ENCODE results near the gene CC2D2B. TPM values are rescaled to one million over a fixed set of nuclear protein-coding genes. Genes with fewer than 3 reads are reported as not detected.
A peak's percentile ranks its signal among the peaks of the same experiment; 100 is the strongest.
"Not testable (repeated sequence)": the region's sequence is repeated elsewhere in the genome, so short reads cannot be mapped to it uniquely, and the experiment has no call there.

Gene CC2D2B
- total RNA-seq, 1 donor from 2014 or later = not detected

DNA sequence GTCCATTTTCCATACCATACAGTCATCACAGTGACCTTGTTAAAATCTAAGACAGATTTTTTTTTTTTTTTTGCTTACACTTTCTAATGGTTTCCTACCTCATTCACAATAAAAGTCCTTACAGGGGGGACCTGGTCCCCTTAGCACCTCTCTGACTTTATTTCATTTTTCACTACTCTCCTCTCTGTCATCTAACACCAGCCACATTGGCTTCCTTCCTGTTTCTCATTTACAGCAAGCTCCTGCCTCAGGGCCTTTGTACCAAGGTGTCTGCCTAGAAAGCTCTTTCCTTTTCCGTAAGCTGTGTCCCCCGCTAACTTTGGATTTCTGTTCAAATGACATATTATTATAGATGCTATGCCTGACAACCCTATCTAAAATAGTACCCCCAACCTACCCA, 27.7 kb downstream of the CC2D2B start:
- Mint-ChIP-seq H3K27ac (no peak overlapping the region), H3K9me3 (peaks cover 11% of the 10 kb centered on the region), H3K4me3 (no peak overlapping the region), H3K27me3 (peaks cover 18% of the 10 kb centered on the region), H3K36me3 (ENCODE audit: low read depth) (peaks cover 3% of the 10 kb centered on the region), H3K4me1 (peaks cover 4% of the 10 kb centered on the region)
- DNase-seq = no peak
- intact Hi-C loops (cut with micrococcal nuclease) = no loop called here

DNA sequence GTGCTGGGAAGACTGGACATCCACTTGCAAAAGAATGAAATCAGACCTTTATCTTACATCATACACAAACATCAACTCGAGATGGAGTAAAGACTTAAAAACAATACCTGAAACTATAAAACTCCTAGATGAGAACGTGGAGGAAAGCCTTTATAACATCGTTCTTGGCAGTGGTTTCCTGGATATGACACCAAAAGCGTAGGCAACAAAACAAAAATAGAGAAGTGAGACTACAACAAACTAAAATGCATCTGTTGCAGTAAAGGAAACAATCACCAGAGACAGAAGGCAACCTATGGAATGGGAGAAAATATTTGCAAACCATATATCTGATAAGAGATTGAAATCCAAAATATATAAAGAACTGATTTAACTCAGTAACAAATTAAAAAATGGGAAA, 33.3 kb downstream of the CC2D2B start:
- Mint-ChIP-seq H3K27ac (no peak overlapping the region), H3K36me3 (ENCODE audit: low read depth) (peaks cover 1% of the 10 kb centered on the region), H3K4me1 (no peaks in the 10 kb centered on the region), H3K27me3 (peaks cover 4% of the 10 kb centered on the region), H3K4me3 (no peak overlapping the region), H3K9me3 (peaks cover 11% of the 10 kb centered on the region)
- intact Hi-C loops (cut with micrococcal nuclease) = no loop called here
- DNase-seq = no peak

- peak; percentile 58 for DNase-seq
- Mint-ChIP-seq H3K4me1 (peaks cover 11% of the 10 kb centered on the region), H3K9me3 (peaks cover 3% of the 10 kb centered on the region), H3K4me3 (peak overlapping the region; percentile 47), H3K36me3 (ENCODE audit: low read depth) (peaks cover 4% of the 10 kb centered on the region), H3K27me3 (peaks cover 8% of the 10 kb centered on the region), H3K27ac (peak overlapping the region; percentile 63)
- intact Hi-C loops (cut with micrococcal nuclease) = no loop called here
Observed at GRCh38 chr10:95963202-95963990, 55.6 kb downstream of the CC2D2B start.

DNA sequence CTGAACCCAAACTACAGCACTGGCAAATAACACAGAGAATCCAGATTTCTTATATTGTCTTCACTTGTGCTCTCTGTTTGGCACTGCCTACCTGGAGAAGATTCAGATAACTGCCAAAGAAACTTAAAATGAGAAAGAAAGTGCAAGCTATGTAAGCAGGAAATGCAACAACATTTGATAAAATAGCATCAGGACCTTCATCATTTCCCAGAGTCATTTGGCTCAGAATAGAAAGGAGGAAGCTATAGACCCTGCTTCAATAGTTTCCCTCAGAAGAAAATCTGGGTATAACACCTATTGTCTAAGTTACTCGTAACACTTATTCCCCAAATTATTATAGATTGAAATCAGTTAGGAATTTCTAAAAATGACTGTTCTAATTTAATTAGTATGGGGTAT, 56.2 kb downstream of the CC2D2B start:
- H3K9me3 Mint-ChIP-seq = no peaks in the 10 kb centered on the region
- H3K27ac Mint-ChIP-seq = peak overlapping the region; percentile 63
- peaks cover 11% of the 10 kb centered on the region for H3K4me1 Mint-ChIP-seq
- no peak for DNase-seq
- intact Hi-C loops (cut with micrococcal nuclease) = no loop called here
- peaks cover 8% of the 10 kb centered on the region for H3K27me3 Mint-ChIP-seq
- H3K4me3 Mint-ChIP-seq = peak overlapping the region; percentile 47
- peaks cover 2% of the 10 kb centered on the region for H3K36me3 Mint-ChIP-seq (ENCODE audit: low read depth)

DNA sequence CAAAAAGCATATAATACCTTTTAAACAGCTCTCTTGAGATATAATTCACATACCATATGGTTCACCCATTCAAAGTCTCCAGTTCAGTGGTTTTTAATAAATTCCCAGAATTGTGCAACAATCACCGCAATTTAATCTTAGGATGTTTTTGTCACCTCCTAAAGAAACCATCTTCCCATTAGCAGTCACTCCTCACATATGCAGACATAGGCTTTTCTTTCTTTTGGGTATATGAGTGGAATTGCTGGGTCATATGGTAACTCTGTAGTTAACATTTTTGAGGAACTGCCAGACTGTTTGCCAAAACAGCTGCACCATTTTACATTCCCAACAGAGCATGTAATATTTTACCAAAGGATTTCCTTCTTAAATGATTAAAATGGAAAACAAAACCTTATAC, 57.0 kb downstream of the CC2D2B start:
- H3K4me3 Mint-ChIP-seq = no peak overlapping the region
- peaks cover 11% of the 10 kb centered on the region for H3K4me1 Mint-ChIP-seq
- peaks cover 10% of the 10 kb centered on the region for H3K27me3 Mint-ChIP-seq
- intact Hi-C loops (cut with micrococcal nuclease) = no loop called here
- peaks cover 2% of the 10 kb centered on the region for H3K36me3 Mint-ChIP-seq (ENCODE audit: low read depth)
- H3K9me3 Mint-ChIP-seq = no peaks in the 10 kb centered on the region
- no peak for DNase-seq
- H3K27ac Mint-ChIP-seq = no peak overlapping the region

GRCh38 chr10:95976362-95977229, 68.8 kb downstream of the CC2D2B start:
- H3K36me3 Mint-ChIP-seq (ENCODE audit: low read depth) = no peaks in the 10 kb centered on the region
- intact Hi-C loops (cut with micrococcal nuclease) = no loop called here
- H3K27me3 Mint-ChIP-seq = peaks cover 3% of the 10 kb centered on the region
- DNase-seq = no peak
- no peaks in the 10 kb centered on the region for H3K9me3 Mint-ChIP-seq
- H3K27ac Mint-ChIP-seq = no peak overlapping the region
- H3K4me1 Mint-ChIP-seq = no peaks in the 10 kb centered on the region
- H3K4me3 Mint-ChIP-seq = no peak overlapping the region

GRCh38 chr10:95982200-95982599, 74.4 kb downstream of the CC2D2B start:
- Mint-ChIP-seq H3K4me1 (no peaks in the 10 kb centered on the region), H3K27me3 (no peaks in the 10 kb centered on the region), H3K27ac (no peak overlapping the region), H3K4me3 (no peak overlapping the region), H3K9me3 (no peaks in the 10 kb centered on the region), H3K36me3 (ENCODE audit: low read depth) (no peaks in the 10 kb centered on the region)
- intact Hi-C loops (cut with micrococcal nuclease) = no loop called here
- no peak for DNase-seq

- no peaks in the 10 kb centered on the region for H3K9me3 Mint-ChIP-seq
- H3K36me3 Mint-ChIP-seq (ENCODE audit: low read depth) = no peaks in the 10 kb centered on the region
- intact Hi-C loops (cut with micrococcal nuclease) = no loop called here
- peaks cover 16% of the 10 kb centered on the region for H3K27me3 Mint-ChIP-seq
- no peak overlapping the region for H3K27ac Mint-ChIP-seq
- DNase-seq = no peak
- H3K4me1 Mint-ChIP-seq = no peaks in the 10 kb centered on the region
- no peak overlapping the region for H3K4me3 Mint-ChIP-seq
Observed at GRCh38 chr10:95987685-95988426, 80.1 kb downstream of the CC2D2B start.

DNA sequence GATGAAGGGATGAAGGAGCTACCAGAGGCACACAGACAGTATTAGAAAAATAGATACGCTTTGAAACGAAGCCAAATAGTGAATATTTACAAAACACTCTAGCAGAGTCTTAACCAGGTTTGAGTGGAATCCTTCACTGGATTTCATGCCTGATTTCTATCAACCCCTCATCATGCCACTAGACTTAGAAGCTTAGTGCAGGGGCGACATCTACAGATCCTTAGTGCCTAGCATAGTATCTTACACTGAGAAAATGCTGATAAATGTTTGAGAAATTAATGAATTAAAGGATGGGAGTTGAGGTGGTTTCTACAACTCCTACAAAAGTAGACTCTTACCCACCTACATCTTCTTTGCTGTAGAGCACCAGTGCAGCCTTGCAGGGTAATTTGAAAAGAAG, 80.9 kb downstream of the CC2D2B start:
- Mint-ChIP-seq H3K4me1 (no peaks in the 10 kb centered on the region), H3K36me3 (ENCODE audit: low read depth) (no peaks in the 10 kb centered on the region)

GRCh38 chr10:95994376-95994775, 86.6 kb downstream of the CC2D2B start:
- DNase-seq; H3K27ac Mint-ChIP-seq; H3K4me1 Mint-ChIP-seq; H3K4me3 Mint-ChIP-seq; H3K36me3 Mint-ChIP-seq (ENCODE audit: low read depth); H3K9me3 Mint-ChIP-seq; intact Hi-C loops (cut with micrococcal nuclease): not testable (repeated sequence)
- H3K27me3 Mint-ChIP-seq = peaks cover 17% of the 10 kb centered on the region

More for the DNA sequence above, 80.9 kb downstream of the CC2D2B start:
- intact Hi-C loops (cut with micrococcal nuclease) = no loop called here
- Mint-ChIP-seq H3K27ac (no peak overlapping the region), H3K9me3 (no peaks in the 10 kb centered on the region), H3K27me3 (peaks cover 19% of the 10 kb centered on the region), H3K4me3 (no peak overlapping the region)
- no peak for DNase-seq

GRCh38 chr10:95998255-95998784, 90.5 kb downstream of the CC2D2B start:
- no peak overlapping the region for H3K27ac Mint-ChIP-seq

GRCh38 chr10:96013956-96014355, 106.2 kb downstream of the CC2D2B start:
- no peaks in the 10 kb centered on the region for H3K9me3 Mint-ChIP-seq
- no peaks in the 10 kb centered on the region for H3K36me3 Mint-ChIP-seq (ENCODE audit: low read depth)
- no peak for DNase-seq
- intact Hi-C loops (cut with micrococcal nuclease) = loop anchor here (10.0 kb wide), 1 partner anchor 211 kb away; no protein-coding TSS in a partner anchor
- H3K27me3 Mint-ChIP-seq = peaks cover 12% of the 10 kb centered on the region
- no peak overlapping the region for H3K27ac Mint-ChIP-seq
- peaks cover 2% of the 10 kb centered on the region for H3K4me1 Mint-ChIP-seq
- H3K4me3 Mint-ChIP-seq = no peak overlapping the region

More at GRCh38 chr10:95998255-95998784, 90.5 kb downstream of the CC2D2B start:
- Mint-ChIP-seq H3K4me1 (no peaks in the 10 kb centered on the region), H3K4me3 (no peak overlapping the region), H3K9me3 (no peaks in the 10 kb centered on the region), H3K27me3 (peaks cover 2% of the 10 kb centered on the region), H3K36me3 (ENCODE audit: low read depth) (no peaks in the 10 kb centered on the region)
- peak; percentile 29 for DNase-seq
- intact Hi-C loops (cut with micrococcal nuclease) = no loop called here

- H3K4me3 Mint-ChIP-seq = no peak overlapping the region
- no peaks in the 10 kb centered on the region for H3K36me3 Mint-ChIP-seq (ENCODE audit: low read depth)
- peaks cover 2% of the 10 kb centered on the region for H3K4me1 Mint-ChIP-seq
- intact Hi-C loops (cut with micrococcal nuclease) = loop anchor here (10.0 kb wide), 1 partner anchor 210 kb away; no protein-coding TSS in a partner anchor
- no peak for DNase-seq
- H3K27ac Mint-ChIP-seq = no peak overlapping the region
- peaks cover 12% of the 10 kb centered on the region for H3K27me3 Mint-ChIP-seq
- no peaks in the 10 kb centered on the region for H3K9me3 Mint-ChIP-seq
Observed at GRCh38 chr10:96014473-96015102, 106.8 kb downstream of the CC2D2B start.

Data from activated CD4-positive, alpha-beta T cell treated with anti-CD3 and anti-CD28 coated beads, Interleukin-2, amount 10 ng/mL, durations not matched to agents 24 days and 14 days (primary cell).